ENCODE measurements around the gene RNF217. TPM values are rescaled to one million over a fixed set of nuclear protein-coding genes. Genes with fewer than 3 reads are reported as not detected.
"Not testable (repeated sequence)": the region's sequence is repeated elsewhere in the genome, so short reads cannot be mapped to it uniquely, and the experiment has no call there.

RNF217 gene
- total RNA-seq, 1 donor from 2014 or later, result 50.7 TPM

GRCh38 chr6:125124049-125124669 is 161.9 kb downstream of the RNF217 start:
- H3K9me3 Mint-ChIP-seq (ENCODE audit: unreplicated experiment), result peaks cover 7% of the 10 kb centered on the region
- no peak overlapping the region for H3K4me3 Mint-ChIP-seq (ENCODE audit: unreplicated experiment)
- H3K36me3 Mint-ChIP-seq (ENCODE audit: low read depth, unreplicated experiment), result peaks cover 8% of the 10 kb centered on the region
- peaks cover 6% of the 10 kb centered on the region for H3K4me1 Mint-ChIP-seq (ENCODE audit: unreplicated experiment)
- TF ChIP-seq CTCF (IDR thresholded peaks at IDR 0.05; ENCODE audit: unreplicated experiment), result no peak
- peaks cover 3% of the 10 kb centered on the region for H3K27me3 Mint-ChIP-seq (ENCODE audit: unreplicated experiment)
- H3K27ac Mint-ChIP-seq (ENCODE audit: unreplicated experiment), result no peak overlapping the region
- DNase-seq (ENCODE audit: low spot score), result no peak

DNA sequence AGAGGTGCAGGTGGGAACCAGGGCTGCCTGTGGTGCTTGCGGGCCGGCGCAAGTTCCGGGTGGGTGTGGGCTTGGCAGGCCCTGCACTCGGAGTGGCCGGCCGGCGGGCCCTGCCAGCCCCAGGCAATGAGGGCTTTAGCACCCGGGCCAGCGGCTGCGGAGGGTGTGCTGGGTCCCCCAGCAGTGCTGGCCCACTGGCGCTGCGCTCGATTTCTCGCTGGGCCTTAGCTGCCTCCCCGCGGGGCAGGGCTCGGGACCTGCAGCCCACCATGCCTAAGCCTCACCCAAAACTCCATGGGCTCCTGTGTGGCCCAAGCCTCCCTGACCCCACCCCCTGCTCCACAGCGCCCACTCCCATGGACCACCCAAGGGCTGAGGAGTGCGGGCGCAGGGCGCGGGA is 163.6 kb downstream of the RNF217 start:
- H3K27me3 Mint-ChIP-seq (ENCODE audit: unreplicated experiment); H3K27ac Mint-ChIP-seq (ENCODE audit: unreplicated experiment); H3K4me3 Mint-ChIP-seq (ENCODE audit: unreplicated experiment); H3K9me3 Mint-ChIP-seq (ENCODE audit: unreplicated experiment); H3K4me1 Mint-ChIP-seq (ENCODE audit: unreplicated experiment); DNase-seq (ENCODE audit: low spot score); H3K36me3 Mint-ChIP-seq (ENCODE audit: low read depth, unreplicated experiment): not testable (repeated sequence)

GRCh38 chr6:125129354-125129753 is 167.1 kb downstream of the RNF217 start:
- Mint-ChIP-seq H3K4me1 (ENCODE audit: unreplicated experiment) (peaks cover 4% of the 10 kb centered on the region), H3K27me3 (ENCODE audit: unreplicated experiment) (peaks cover 3% of the 10 kb centered on the region), H3K36me3 (ENCODE audit: low read depth, unreplicated experiment) (peaks cover 4% of the 10 kb centered on the region)

DNA sequence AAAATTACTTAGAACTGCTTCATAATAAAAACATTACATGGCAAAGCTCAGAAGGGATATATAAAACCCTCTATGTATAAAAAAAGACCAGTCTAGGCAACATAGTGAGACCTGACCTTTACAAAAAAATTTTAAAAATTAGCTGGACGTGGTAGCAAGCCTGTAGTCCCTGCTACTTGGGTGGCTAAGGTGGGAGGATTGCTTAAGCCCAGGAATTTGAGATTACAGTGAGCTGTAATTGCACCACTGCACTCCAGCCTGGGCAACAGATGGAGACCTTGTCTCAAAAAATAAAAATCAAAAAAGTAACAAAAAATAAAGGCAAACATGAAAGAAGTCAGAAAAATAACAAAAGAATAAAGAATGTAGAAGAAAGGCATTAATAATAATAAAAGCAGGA is 169.8 kb downstream of the RNF217 start:
- Mint-ChIP-seq H3K9me3 (ENCODE audit: unreplicated experiment) (no peaks in the 10 kb centered on the region), H3K4me3 (ENCODE audit: unreplicated experiment) (no peak overlapping the region), H3K27me3 (ENCODE audit: unreplicated experiment) (no peaks in the 10 kb centered on the region), H3K4me1 (ENCODE audit: unreplicated experiment) (peaks cover 4% of the 10 kb centered on the region), H3K36me3 (ENCODE audit: low read depth, unreplicated experiment) (no peaks in the 10 kb centered on the region), H3K27ac (ENCODE audit: unreplicated experiment) (no peak overlapping the region)
- DNase-seq (ENCODE audit: low spot score), result no peak
- no peak for TF ChIP-seq CTCF (IDR thresholded peaks at IDR 0.05; ENCODE audit: unreplicated experiment)

More at GRCh38 chr6:125129354-125129753, 167.1 kb downstream of the RNF217 start:
- Mint-ChIP-seq H3K9me3 (ENCODE audit: unreplicated experiment) (peaks cover 7% of the 10 kb centered on the region), H3K4me3 (ENCODE audit: unreplicated experiment) (no peak overlapping the region), H3K27ac (ENCODE audit: unreplicated experiment) (no peak overlapping the region)
- no peak for DNase-seq (ENCODE audit: low spot score)
- TF ChIP-seq CTCF (IDR thresholded peaks at IDR 0.05; ENCODE audit: unreplicated experiment), result no peak

DNA sequence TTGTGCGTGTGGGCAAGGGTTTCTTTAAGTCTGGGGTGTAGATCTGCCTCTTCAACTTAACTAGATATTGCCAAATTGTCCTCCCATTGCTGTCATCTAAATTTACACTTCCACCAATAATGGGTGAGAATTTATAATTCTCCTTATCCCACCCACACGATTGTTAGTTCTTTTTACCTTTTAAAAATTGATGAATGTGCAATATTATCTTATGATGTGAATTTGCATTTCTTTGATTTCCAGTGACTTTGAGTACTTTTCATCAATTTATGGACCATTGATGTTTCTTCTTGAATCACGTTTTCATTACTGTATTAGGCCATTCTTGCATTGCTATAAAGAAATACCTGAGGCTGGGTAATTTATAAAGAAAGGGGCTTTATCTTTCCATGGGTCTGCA is 174.1 kb downstream of the RNF217 start:
- Mint-ChIP-seq H3K36me3 (ENCODE audit: low read depth, unreplicated experiment) (no peaks in the 10 kb centered on the region), H3K4me3 (ENCODE audit: unreplicated experiment) (no peak overlapping the region), H3K27ac (ENCODE audit: unreplicated experiment) (no peak overlapping the region), H3K4me1 (ENCODE audit: unreplicated experiment) (no peaks in the 10 kb centered on the region), H3K9me3 (ENCODE audit: unreplicated experiment) (no peaks in the 10 kb centered on the region), H3K27me3 (ENCODE audit: unreplicated experiment) (no peaks in the 10 kb centered on the region)
- TF ChIP-seq CTCF (IDR thresholded peaks at IDR 0.05; ENCODE audit: unreplicated experiment), result no peak
- no peak for DNase-seq (ENCODE audit: low spot score)

All from endothelial cell (in vitro differentiated cells).